ENCODE data around the gene PHAF1. TPM values are rescaled to one million over a fixed set of nuclear protein-coding genes. Genes with fewer than 3 reads are reported as not detected.

Gene PHAF1
- total and polyA plus RNA-seq, 9 of the 15 experiments (the other 6 are each of a cell fraction or from before 2014, with no cell fraction given) = 5.1 to 25.4 (median 13.8) TPM

GRCh38 chr16:67185651-67186134 lies 76.0 kb downstream of the PHAF1 start:
- intact Hi-C loops (cut with micrococcal nuclease) (loop anchor here (10.0 kb wide), 2 partner anchors 171 to 231 kb away; no protein-coding TSS in a partner anchor), in situ Hi-C loops (cut with MboI) (no loop called here)
- no peaks in the 10 kb centered on the region for H3K36me3 ChIP-seq (ENCODE audit: control insufficient read depth, insufficient read depth, low read length)
- H2AFZ ChIP-seq (ENCODE audit: low read depth, low read length) = no peak overlapping the region
- peaks cover 25 to 47% of the 10 kb centered on the region in 2 experiments for H3K4me1 ChIP-seq (replicated peaks in 1 of 2; ENCODE audit: control insufficient read depth in 2 of 2, insufficient read depth in 2 of 2, low read length in 2 of 2)
- TF ChIP-seq MEIS2 (IDR thresholded peaks at IDR 0.05; ENCODE audit: partially characterized antibody) (no peak), PRDM10 (IDR thresholded peaks at IDR 0.05; ENCODE audit: partially characterized antibody) (peak; percentile 55), ZBTB43 (CRISPR knock-in tag; IDR thresholded peaks at IDR 0.05) (peak; percentile 12; the same call in 1 of the 2 replicates), HDAC2 (IDR thresholded peaks at IDR 0.05) (0 out of 2 replicates have a peak, but pooled peaks have one; percentile 5), TOE1 (IDR thresholded peaks at IDR 0.05; ENCODE audit: borderline replicate concordance) (no peak), TOE1 (CRISPR knock-in tag; IDR thresholded peaks at IDR 0.05; ENCODE audit: borderline replicate concordance, low read depth) (0 out of 2 replicates have a peak, but pooled peaks have one; percentile 5), ZNF507 (tag; conservative IDR thresholded peaks at IDR 0.05) (no peak)
- TF ChIP-seq, protein P1, sequence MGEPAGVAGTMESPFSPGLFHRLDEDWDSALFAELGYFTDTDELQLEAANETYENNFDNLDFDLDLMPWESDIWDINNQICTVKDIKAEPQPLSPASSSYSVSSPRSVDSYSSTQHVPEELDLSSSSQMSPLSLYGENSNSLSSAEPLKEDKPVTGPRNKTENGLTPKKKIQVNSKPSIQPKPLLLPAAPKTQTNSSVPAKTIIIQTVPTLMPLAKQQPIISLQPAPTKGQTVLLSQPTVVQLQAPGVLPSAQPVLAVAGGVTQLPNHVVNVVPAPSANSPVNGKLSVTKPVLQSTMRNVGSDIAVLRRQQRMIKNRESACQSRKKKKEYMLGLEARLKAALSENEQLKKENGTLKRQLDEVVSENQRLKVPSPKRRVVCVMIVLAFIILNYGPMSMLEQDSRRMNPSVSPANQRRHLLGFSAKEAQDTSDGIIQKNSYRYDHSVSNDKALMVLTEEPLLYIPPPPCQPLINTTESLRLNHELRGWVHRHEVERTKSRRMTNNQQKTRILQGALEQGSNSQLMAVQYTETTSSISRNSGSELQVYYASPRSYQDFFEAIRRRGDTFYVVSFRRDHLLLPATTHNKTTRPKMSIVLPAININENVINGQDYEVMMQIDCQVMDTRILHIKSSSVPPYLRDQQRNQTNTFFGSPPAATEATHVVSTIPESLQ (CRISPR knock-in tag; IDR thresholded peaks at IDR 0.05) = 0 out of 2 replicates have a peak, but pooled peaks have one; percentile 1
- TF ChIP-seq, protein P2, sequence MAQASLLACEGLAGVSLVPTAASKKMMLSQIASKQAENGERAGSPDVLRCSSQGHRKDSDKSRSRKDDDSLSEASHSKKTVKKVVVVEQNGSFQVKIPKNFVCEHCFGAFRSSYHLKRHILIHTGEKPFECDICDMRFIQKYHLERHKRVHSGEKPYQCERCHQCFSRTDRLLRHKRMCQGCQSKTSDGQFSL (CRISPR knock-in tag; IDR thresholded peaks at IDR 0.05) = peak; percentile 4; the same call in 1 of the 2 replicates
- TF ChIP-seq, protein P2 (tag; IDR thresholded peaks at IDR 0.05) = no peak
- peaks cover 11% of the 10 kb centered on the region for H4K20me1 ChIP-seq (replicated peaks; ENCODE audit: control insufficient read depth, insufficient read depth, low read length)
- no peaks in the 10 kb centered on the region for H3K9me3 ChIP-seq (replicated peaks; ENCODE audit: control insufficient read depth, insufficient read depth, low read depth, low read length)
- DNase-seq (ENCODE audit: extremely low read depth in 1 of 4, low spot score in 3 of 4) = no peak
- BruUV-seq (replicated peaks) = no TSS peak
- H3K4me2 ChIP-seq (ENCODE audit: insufficient read depth, low read length) = no peak overlapping the region; the same call in 1 of the 2 replicates
- ChIA-PET POLR2A (interaction anchor here (0.6 to 1.3 kb wide), 3 partner anchors 8 to 275 kb away, joined by 3 to 4 read pairs (median 4); no protein-coding TSS in a partner anchor), CTCF (ENCODE audit: low intra/inter-chr PET ratio) (interaction anchor here (0.7 to 1.3 kb wide), 4 partner anchors 27 to 168 kb away, joined by 3 to 7 read pairs (median 4); partner anchors contain the start of gene FHOD1)
- H3K79me2 ChIP-seq (ENCODE audit: control insufficient read depth, insufficient read depth, low read length) = peaks cover 14% of the 10 kb centered on the region
- no peak overlapping the region for H3K27ac ChIP-seq (ENCODE audit: extremely low read depth, low read depth, low read length)
- no peak overlapping the region for H3K9ac ChIP-seq (ENCODE audit: insufficient read depth in 1 of 2, low read depth in 2 of 2, low read length in 2 of 2)
- no peak for FAIRE-seq
- H3K27me3 ChIP-seq (ENCODE audit: control insufficient read depth in 2 of 2, insufficient read depth in 2 of 2, low read length in 2 of 2) = no peaks in the 10 kb centered on the region
- WGBS (ENCODE audit: insufficient coverage, low coverage, missing lambda C conversion rate) = 2% methylated on average over 12 of the region's 12 CpGs
- ATAC-seq = no peak
- no peaks in the 10 kb centered on the region for H3K9me1 ChIP-seq (ENCODE audit: control insufficient read depth, insufficient read depth, low read length)
- H3K4me3 ChIP-seq = no peak overlapping the region

All from K562 (cell line).